Mesendoderm (in vitro differentiated cells): ENCODE results near the gene ARHGAP18.

Experiments
- DNase-seq: peaks from one replicate; pipeline ENCODE4 v3.0.0; 2013
- H2AK5ac ChIP-seq: 2 replicates; pipeline ENCODE4 v1.6.1; 2013; ENCODE audit warnings: low read length, inconsistent platforms
- H2BK120ac ChIP-seq: 2 replicates; pipeline ENCODE4 v1.6.1; 2013; ENCODE audit warnings: low read depth, mild to moderate bottlenecking, low read length, moderate library complexity, mixed read lengths
- H2BK15ac ChIP-seq: replicated peaks from 2 replicates; pipeline ENCODE4 v1.6.1; 2013; ENCODE audit warnings: low read depth, mild to moderate bottlenecking, moderate library complexity
- H2BK5ac ChIP-seq: 2 replicates; pipeline ENCODE4 v1.6.1; 2013; ENCODE audit warnings: low read length, inconsistent platforms
- H3K18ac ChIP-seq: 2 replicates; pipeline ENCODE4 v1.6.1; 2013; ENCODE audit warnings: mild to moderate bottlenecking, low read length, mixed read lengths
- H3K23ac ChIP-seq: one replicate; pipeline ENCODE4 v1.6.1; 2013; ENCODE audit warnings: low read length
- H3K27ac ChIP-seq: 2 replicates; pipeline ENCODE4 v1.5.1; 2013; ENCODE audit warnings: low read depth, mild to moderate bottlenecking, inconsistent platforms, low read length, moderate library complexity
- H3K27me3 ChIP-seq: 2 replicates; pipeline ENCODE4 v1.6.1; 2013; ENCODE audit warnings: low read length, control low read depth, mild to moderate bottlenecking, inconsistent platforms; ENCODE audit not compliant: insufficient read depth, poor library complexity
- H3K36me3 ChIP-seq: 2 replicates; pipeline ENCODE4 v1.6.1; 2013; ENCODE audit warnings: low read length, inconsistent platforms; ENCODE audit not compliant: control insufficient read depth, insufficient read depth
- H3K4ac ChIP-seq: one replicate; pipeline ENCODE4 v1.6.1; 2013; ENCODE audit warnings: low read depth, mild to moderate bottlenecking, low read length, moderate library complexity
- H3K4me1 ChIP-seq: 2 replicates; pipeline ENCODE4 v1.6.1; 2013; ENCODE audit warnings: low read depth, low read length, inconsistent platforms; ENCODE audit not compliant: control insufficient read depth
- H3K4me2 ChIP-seq: 2 replicates; pipeline ENCODE4 v1.6.1; 2013; ENCODE audit warnings: low read length
- H3K4me3 ChIP-seq: 2 replicates; pipeline ENCODE4 v1.5.1; 2013; ENCODE audit warnings: mild to moderate bottlenecking, low read length
- H3K56ac ChIP-seq: one replicate; pipeline ENCODE4 v1.6.1; 2013; ENCODE audit warnings: low read length
- H3K79me1 ChIP-seq: 2 replicates; pipeline ENCODE4 v1.6.1; 2013; ENCODE audit warnings: low read length, inconsistent platforms
- H3K79me2 ChIP-seq: 2 replicates; pipeline ENCODE4 v1.6.1; 2013; ENCODE audit warnings: mild to moderate bottlenecking, low read length; ENCODE audit not compliant: control insufficient read depth, insufficient read depth
- H3K9ac ChIP-seq: 2 replicates; pipeline ENCODE4 v1.6.1; 2013; ENCODE audit warnings: low read length, inconsistent platforms
- H4K5ac ChIP-seq: one replicate; pipeline ENCODE4 v1.6.1; 2013; ENCODE audit warnings: low read length
- H4K8ac ChIP-seq: one replicate; pipeline ENCODE4 v1.6.1; 2013; ENCODE audit warnings: low read depth, mild to moderate bottlenecking, control low read depth, low read length, moderate library complexity
- WGBS: extraction: QIAGEN DNeasy Blood & Tissue Kit; methylation state at CpG from one replicate; pipeline ENCODE4 v1.1.7; 2013; ENCODE audit warnings: low lambda C conversion rate, missing lambda C conversion rate; ENCODE audit not compliant: insufficient coverage; ENCODE audit errors: extremely low coverage; 5-methylcytosine and 5-hydroxymethylcytosine counted together

ARHGAP18 gene

DNA sequence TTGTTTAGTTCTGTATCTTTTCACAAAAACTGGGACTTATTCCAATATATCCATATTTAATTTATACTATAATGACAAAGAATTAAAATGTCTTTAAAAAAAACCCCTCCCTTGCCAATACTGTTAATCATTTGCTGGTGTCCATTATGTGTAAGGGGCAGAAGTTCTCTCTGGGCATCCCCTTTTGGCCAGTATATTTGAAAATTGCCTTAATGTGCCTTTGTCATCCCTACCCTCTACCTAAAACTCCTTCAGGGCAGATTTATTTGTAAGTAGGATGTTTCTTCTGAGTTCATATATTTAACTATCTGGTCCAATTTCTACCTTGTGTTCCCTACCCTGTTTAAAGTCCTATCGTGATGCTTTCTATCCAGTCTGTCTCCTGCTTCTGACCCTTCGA, 62.9 kb downstream of the ARHGAP18 start:
- H3K56ac ChIP-seq, result no peak overlapping the region
- H3K79me2 ChIP-seq, result no peaks in the 10 kb centered on the region
- H3K9ac ChIP-seq, result no peak overlapping the region
- H3K79me1 ChIP-seq, result no peaks in the 10 kb centered on the region
- H3K27me3 ChIP-seq, result no peaks in the 10 kb centered on the region
- H3K4me1 ChIP-seq, result no peaks in the 10 kb centered on the region
- no peak overlapping the region for H2BK5ac ChIP-seq
- no peak overlapping the region for H3K4ac ChIP-seq
- no CpG with 5 or more reads among the region's 2 CpGs for WGBS
- H2BK120ac ChIP-seq, result no peak overlapping the region
- no peak overlapping the region for H3K27ac ChIP-seq
- H3K4me2 ChIP-seq, result no peak overlapping the region
- no peak for DNase-seq
- H4K8ac ChIP-seq, result no peak overlapping the region
- no peak overlapping the region for H3K4me3 ChIP-seq
- H3K36me3 ChIP-seq, result no peaks in the 10 kb centered on the region
- no peak overlapping the region for H2BK15ac ChIP-seq
- no peak overlapping the region for H3K18ac ChIP-seq
- no peak overlapping the region for H4K5ac ChIP-seq
- H2AK5ac ChIP-seq, result no peak overlapping the region
- no peak overlapping the region for H3K23ac ChIP-seq

DNA sequence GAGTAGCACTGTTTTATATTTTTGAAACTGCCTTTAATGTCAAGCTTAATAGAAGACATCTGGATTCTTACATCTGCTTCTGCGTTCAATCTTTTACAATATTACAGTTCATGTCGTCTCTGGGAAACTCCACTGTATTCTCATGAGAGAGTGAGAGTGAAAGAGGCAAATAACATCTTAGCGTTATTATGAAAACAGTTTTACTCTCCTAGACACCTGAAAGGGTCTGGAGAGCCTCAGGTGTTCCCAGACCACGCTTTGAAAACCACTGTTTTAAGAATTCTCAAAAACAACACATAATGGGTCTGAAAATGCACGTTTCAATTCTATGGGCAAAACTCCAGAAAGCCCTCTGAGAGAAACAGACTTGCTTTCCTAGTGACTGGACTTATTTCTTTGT, 63.3 kb downstream of the ARHGAP18 start:
- H3K36me3 ChIP-seq, result no peaks in the 10 kb centered on the region
- H3K4me1 ChIP-seq, result no peaks in the 10 kb centered on the region
- WGBS, result no CpG with 5 or more reads among the region's 5 CpGs
- no peak overlapping the region for H2BK120ac ChIP-seq
- H4K5ac ChIP-seq, result no peak overlapping the region
- no peak for DNase-seq
- no peak overlapping the region for H3K4ac ChIP-seq
- no peak overlapping the region for H3K9ac ChIP-seq
- no peaks in the 10 kb centered on the region for H3K79me1 ChIP-seq
- H3K27ac ChIP-seq, result no peak overlapping the region
- H2BK5ac ChIP-seq, result no peak overlapping the region
- H3K23ac ChIP-seq, result no peak overlapping the region
- H3K56ac ChIP-seq, result no peak overlapping the region
- H3K18ac ChIP-seq, result no peak overlapping the region
- H3K4me3 ChIP-seq, result no peak overlapping the region
- H3K4me2 ChIP-seq, result no peak overlapping the region
- no peak overlapping the region for H4K8ac ChIP-seq
- no peaks in the 10 kb centered on the region for H3K27me3 ChIP-seq
- no peaks in the 10 kb centered on the region for H3K79me2 ChIP-seq
- H2AK5ac ChIP-seq, result no peak overlapping the region
- no peak overlapping the region for H2BK15ac ChIP-seq

DNA sequence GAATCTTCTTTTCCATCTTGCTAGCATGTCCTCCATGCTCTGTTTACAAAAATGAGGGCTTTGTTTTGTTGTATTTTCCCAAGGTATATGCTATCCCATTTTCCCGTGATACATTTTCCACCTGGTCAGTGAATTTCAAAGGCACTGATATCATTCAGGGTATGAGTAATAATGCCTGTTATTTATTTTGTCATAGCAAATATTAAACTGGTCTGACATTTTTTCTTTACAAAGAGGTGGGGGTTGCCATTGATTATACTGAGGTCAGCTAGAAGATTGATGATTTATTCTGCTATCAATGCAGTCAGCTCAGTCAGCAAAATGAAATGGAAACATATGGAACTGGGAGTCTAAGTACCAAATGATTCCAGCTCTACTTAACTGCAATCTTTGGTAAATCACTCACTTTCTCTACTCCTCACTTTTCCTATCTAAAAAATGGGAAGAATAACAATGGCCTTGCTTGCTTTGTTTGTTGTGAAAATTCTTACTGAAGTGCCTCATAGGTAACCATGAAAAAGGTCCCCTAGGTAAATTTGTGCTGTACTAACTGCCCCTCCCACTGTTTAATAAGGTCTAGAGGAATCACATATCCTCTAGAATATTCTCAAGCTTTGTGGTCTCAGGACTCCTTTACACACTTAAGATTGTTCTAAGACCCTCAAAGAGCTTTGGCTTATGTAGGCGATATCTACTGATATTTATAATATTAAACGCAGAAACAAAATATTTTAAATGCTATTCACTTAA, 64.0 kb downstream of the ARHGAP18 start:
- Histone ChIP-seq H3K9ac (no peak overlapping the region), H2BK120ac (no peak overlapping the region), H3K56ac (no peak overlapping the region), H3K27me3 (no peaks in the 10 kb centered on the region), H3K4me1 (no peaks in the 10 kb centered on the region), H3K4me3 (no peak overlapping the region), H3K23ac (no peak overlapping the region), H3K36me3 (no peaks in the 10 kb centered on the region), H3K79me1 (no peaks in the 10 kb centered on the region), H3K18ac (no peak overlapping the region), H4K8ac (no peak overlapping the region), H3K4me2 (no peak overlapping the region), H3K27ac (no peak overlapping the region), H2AK5ac (no peak overlapping the region), H3K4ac (no peak overlapping the region), H3K79me2 (no peaks in the 10 kb centered on the region), H4K5ac (no peak overlapping the region), H2BK5ac (no peak overlapping the region), H2BK15ac (peak overlapping the region; percentile 36)
- WGBS, result no CpG with 5 or more reads among the region's 3 CpGs
- no peak for DNase-seq

DNA sequence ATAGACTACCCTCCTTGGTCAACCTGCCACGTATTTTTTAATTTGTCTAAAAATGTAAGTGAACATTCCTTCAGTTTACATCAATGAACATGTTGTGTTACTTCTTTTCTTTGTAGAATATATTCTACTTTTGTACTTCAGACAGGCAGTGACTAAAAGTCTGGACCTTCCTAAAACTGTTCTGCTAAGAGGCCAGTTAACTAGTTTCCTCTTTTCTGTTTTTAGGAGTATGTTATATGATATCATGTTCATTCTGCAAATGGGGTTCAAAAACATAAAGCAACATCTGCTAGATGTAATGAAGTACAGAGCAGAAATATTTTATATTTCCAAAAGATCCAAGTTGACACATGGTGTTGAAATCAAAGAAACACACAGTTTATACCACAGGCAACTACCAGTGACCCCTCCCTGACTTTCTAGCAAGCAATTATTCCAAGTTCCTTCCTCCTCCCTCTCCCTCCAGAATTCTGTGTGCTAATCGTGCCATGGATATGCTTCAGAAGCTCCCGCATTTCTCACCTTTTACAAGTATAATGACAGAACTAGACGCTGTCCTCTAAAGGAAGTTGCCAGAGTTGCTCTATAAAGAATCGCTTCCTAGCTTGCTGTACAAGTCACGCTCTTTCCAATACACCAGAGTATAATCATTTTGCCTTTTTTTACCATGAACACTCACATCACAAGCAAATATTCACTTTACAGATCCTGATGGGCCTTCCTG, 64.7 kb downstream of the ARHGAP18 start:
- no peak overlapping the region for H3K9ac ChIP-seq
- no CpG with 5 or more reads among the region's 6 CpGs for WGBS
- no peaks in the 10 kb centered on the region for H3K36me3 ChIP-seq
- H2BK5ac ChIP-seq, result no peak overlapping the region
- peak; percentile 28 for DNase-seq
- no peaks in the 10 kb centered on the region for H3K27me3 ChIP-seq
- no peak overlapping the region for H3K4ac ChIP-seq
- no peaks in the 10 kb centered on the region for H3K79me1 ChIP-seq
- H4K5ac ChIP-seq, result no peak overlapping the region
- peak overlapping the region; percentile 12 for H3K18ac ChIP-seq
- no peak overlapping the region for H3K56ac ChIP-seq
- H3K23ac ChIP-seq, result no peak overlapping the region
- H4K8ac ChIP-seq, result no peak overlapping the region
- no peaks in the 10 kb centered on the region for H3K4me1 ChIP-seq
- no peak overlapping the region for H2BK120ac ChIP-seq
- no peak overlapping the region for H3K4me3 ChIP-seq
- H2BK15ac ChIP-seq, result no peak overlapping the region
- H3K79me2 ChIP-seq, result no peaks in the 10 kb centered on the region
- no peak overlapping the region for H2AK5ac ChIP-seq
- no peak overlapping the region for H3K4me2 ChIP-seq
- H3K27ac ChIP-seq, result no peak overlapping the region

DNA sequence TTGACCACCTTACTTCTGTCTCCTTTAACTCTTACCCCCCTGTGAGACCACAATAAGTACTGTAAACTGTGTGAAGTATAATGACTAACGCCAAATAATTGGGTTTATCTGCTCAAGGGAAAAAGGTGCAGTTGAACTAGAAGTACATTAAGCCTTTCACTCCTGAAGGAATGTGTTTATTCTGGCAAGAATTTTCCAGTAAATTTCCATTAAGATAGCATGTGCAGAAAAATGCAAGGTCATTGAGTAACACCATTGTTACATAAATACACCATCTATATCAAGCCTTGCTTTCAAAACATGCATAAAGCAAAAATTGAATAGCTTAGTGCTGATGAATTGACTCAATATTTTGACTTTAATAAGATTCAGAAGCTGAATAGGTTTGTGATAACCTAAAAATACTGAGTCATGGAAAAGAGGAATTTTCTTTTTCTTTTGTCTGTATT, 65.4 kb downstream of the ARHGAP18 start:
- Histone ChIP-seq H3K23ac (no peak overlapping the region), H3K27ac (no peak overlapping the region)

More for the DNA sequence above, 65.4 kb downstream of the ARHGAP18 start:
- Histone ChIP-seq H3K36me3 (no peaks in the 10 kb centered on the region), H2BK15ac (no peak overlapping the region), H3K56ac (no peak overlapping the region), H2BK5ac (no peak overlapping the region), H3K4me2 (no peak overlapping the region), H3K79me1 (no peaks in the 10 kb centered on the region), H3K27me3 (no peaks in the 10 kb centered on the region), H2BK120ac (no peak overlapping the region), H3K18ac (no peak overlapping the region), H3K79me2 (no peaks in the 10 kb centered on the region), H3K4me3 (no peak overlapping the region), H3K4ac (no peak overlapping the region), H4K5ac (no peak overlapping the region), H3K9ac (no peak overlapping the region), H3K4me1 (no peaks in the 10 kb centered on the region), H2AK5ac (no peak overlapping the region), H4K8ac (no peak overlapping the region)
- no CpG with 5 or more reads among the region's 1 CpG for whole genome bisulfite sequencing
- DNase-seq, result peak; percentile 43
